HG02610 (cell line): Measurements from ENCODE around the gene ANO6.
"Not testable (repeated sequence)": the region's sequence is repeated elsewhere in the genome, so short reads cannot be mapped to it uniquely, and the experiment has no call there.

ENCODE experiments used
- ATAC-seq: cut with Tn5 transposase; IDR thresholded peaks from one replicate; pipeline ENCODE4 v1.9.1; 2021; ENCODE audit warnings: mild to moderate bottlenecking, moderate library complexity; ENCODE audit not compliant: unreplicated experiment

The ANO6 gene

GRCh38 chr12:45389426-45389825 lies 173.5 kb downstream of the ANO6 start:
- ATAC-seq, result no peak

DNA sequence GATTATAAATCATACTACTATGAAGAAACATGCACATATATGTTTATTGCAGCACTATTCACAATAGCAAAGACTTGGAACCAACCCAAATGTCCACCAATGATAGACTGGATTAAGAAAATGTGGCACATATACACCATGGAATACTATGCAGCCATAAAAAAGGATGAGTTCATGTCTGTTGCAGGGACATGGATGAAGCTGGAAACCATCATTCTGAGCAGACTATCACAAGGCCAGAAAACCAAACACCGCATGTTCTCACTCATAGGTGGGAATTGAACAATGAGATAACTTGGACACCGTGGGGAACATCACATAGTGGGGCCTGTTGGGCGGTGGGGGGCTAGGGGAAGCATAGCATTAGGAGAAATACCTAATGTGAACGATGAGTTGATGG lies 181.6 kb downstream of the ANO6 start:
- ATAC-seq, result not testable (repeated sequence)

GRCh38 chr12:45398552-45398951 lies 182.7 kb downstream of the ANO6 start:
- ATAC-seq, result no peak

GRCh38 chr12:45400991-45401390 lies 185.1 kb downstream of the ANO6 start:
- no peak for ATAC-seq

GRCh38 chr12:45402288-45402687 lies 186.4 kb downstream of the ANO6 start:
- ATAC-seq, result no peak

DNA sequence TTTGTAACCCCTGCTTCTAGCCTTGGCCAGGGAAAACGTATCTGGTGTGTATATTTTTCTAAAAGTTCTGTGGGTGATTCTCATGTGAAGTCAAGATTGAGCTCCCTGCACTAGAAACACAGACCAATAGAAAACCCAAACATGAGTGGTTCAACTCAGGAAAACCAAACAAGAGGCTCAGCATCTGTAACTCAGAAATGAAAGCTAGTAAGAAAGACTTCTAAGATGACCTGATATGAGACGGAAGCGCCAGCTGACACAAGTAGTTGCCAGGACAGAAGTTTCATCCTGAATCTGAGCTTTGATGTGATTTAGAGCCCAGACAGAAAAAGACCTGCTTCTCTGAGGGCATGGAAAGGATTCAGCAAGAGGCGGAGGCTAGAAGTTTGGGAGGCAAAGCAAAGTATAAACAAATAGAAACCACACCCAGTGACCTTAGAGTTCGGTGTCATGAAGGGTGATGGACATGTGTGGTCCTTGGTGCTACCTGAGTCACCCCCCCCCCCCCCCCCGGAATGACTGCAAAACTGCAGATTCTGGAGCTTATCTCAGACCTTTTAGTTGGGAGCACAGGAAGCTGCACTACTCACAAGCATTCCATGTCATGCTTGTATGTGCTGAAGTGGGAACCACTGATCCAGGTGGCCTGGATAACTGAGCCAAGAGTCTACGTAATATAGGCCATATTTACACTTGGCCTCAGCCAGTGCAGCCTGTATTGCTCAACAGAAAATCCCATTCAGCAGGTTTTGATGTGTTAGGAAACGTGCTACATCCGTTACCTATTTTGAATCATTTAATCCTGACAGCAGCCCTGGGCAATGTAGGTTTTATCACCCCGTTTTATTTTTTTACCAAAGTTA lies 191.3 kb downstream of the ANO6 start:
- peak; percentile 29 for ATAC-seq

GRCh38 chr12:45407981-45408728 lies 192.3 kb downstream of the ANO6 start:
- ATAC-seq, result no peak

GRCh38 chr12:45408729-45409114 lies 192.8 kb downstream of the ANO6 start:
- ATAC-seq, result no peak

DNA sequence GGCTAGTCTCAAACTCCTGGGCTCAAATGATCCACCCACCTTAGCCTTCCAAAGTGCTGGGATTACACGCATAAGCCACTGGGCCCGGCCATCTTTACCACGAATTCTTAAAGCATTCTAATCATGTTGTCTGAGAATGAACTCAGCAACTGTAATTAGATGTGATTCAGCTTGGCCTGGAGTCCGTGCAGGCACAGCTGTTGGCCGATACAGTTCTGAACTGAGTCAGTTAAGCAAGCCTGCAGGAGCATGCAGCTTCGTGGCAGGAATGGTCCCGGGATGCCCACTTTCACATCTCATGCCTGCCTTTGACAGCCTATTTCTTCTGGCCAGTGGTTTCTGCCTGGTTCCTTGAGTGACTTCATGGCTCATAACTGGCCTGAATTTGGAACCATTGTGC lies 194.1 kb downstream of the ANO6 start:
- no peak for ATAC-seq

GRCh38 chr12:45411626-45412025 lies 195.7 kb downstream of the ANO6 start:
- ATAC-seq, result no peak

DNA sequence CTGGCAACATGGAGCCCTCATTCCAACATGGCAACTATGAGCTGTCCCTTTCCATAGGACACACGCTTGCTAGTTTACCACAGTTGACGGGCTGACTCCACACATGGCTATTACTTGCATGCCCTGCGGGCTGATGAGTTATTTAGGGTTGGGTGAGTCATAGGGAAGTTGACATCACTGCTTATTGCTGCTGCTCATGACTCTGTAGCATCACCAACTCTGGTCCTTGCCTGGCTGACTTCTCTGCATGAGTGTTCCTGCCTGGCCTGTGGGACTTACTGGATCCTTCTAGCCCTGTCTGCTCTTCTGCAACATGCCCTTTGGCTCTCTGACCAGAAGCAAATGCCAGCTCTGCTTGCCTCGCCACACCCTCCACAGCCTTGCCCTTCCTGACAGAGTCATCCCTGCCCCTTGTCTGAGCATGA lies 199.5 kb downstream of the ANO6 start:
- ATAC-seq, result peak; percentile 99

- no peak for ATAC-seq
Measured at GRCh38 chr12:45416126-45416525, 200.2 kb downstream of the ANO6 start.

GRCh38 chr12:45418520-45418919 lies 202.6 kb downstream of the ANO6 start:
- ATAC-seq, result no peak

- no peak for ATAC-seq
Measured at GRCh38 chr12:45419317-45419814, 203.5 kb downstream of the ANO6 start.

- no peak for ATAC-seq
Measured at GRCh38 chr12:45421736-45422135, 205.8 kb downstream of the ANO6 start.

GRCh38 chr12:45423931-45424330 lies 208.0 kb downstream of the ANO6 start:
- no peak for ATAC-seq

GRCh38 chr12:45425426-45425825 lies 209.5 kb downstream of the ANO6 start:
- ATAC-seq, result no peak

GRCh38 chr12:45426294-45426693 lies 210.4 kb downstream of the ANO6 start:
- no peak for ATAC-seq

DNA sequence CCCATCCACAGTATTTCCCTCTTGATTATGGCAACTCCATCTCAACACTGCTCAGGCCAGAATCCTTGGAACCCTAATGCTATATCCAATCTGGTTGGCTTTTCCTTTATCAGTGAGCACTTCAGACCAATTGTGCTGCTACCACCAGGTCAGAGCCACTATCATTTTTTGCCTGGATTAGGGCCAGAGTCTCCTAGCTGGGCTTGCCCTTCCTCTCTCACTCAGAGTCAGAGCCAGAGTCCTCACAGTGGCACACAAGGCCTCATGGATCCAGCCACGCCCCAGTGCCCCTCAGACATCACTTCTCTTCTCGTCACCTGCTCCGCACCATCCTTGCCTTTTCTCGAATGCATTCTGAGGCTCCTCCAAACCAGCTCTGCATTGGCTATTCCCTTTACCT lies 211.1 kb downstream of the ANO6 start:
- ATAC-seq, result no peak

DNA sequence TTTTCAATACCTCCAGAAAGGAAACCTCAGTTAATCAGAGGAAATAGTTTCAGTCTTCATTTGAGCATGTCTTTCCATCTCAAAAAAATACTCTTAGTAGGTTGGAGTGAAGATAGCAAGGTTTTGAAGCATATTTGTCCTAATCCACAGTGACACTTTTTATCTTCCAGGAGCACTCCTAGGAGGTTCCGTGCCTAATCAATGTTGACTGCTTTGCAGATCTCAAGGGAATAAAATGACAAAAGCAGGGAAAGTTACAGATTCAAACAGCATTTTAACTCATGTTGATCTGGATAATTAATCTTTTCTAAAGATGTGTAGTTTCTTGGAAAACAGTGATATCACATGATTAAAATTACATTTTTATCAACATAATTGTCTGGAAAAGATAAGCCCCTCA lies 213.9 kb downstream of the ANO6 start:
- no peak for ATAC-seq

DNA sequence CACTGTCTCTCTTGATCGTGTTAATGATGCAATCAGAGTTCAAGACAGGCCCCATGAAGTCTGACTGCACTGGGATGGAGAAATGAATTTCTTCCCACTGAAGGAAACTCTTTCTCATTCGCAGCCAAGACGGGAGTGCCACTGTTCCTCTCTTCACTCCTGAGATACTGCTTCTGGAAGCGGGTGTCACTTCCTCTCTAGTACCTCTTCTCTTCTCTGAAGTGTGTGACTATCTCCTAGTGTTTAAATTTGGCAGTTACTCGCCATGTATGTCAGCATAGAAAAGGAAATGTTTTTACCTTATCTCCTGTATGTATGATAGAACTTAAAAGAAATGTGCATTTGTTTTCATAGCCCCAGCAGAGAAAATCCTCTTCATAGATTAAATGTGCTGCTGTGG lies 215.2 kb downstream of the ANO6 start:
- no peak for ATAC-seq

DNA sequence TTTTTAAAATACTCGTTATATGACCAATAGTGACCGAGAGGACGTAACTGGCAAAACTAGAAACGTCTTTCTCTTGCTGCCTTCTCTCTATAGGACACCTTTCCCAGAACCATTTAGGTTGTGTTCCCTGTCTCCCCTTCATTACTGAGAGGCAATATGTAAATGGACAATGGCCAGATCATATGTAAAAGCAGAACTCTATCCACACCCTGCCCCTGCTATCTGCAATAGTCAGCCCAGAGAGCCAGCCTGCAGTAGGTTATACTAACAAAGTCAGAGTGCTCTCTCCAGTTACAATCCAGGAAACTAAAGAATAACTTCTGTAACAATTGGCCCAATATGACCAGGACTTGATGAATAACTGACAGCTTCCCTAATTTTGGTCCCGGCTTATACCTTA lies 216.8 kb downstream of the ANO6 start:
- no peak for ATAC-seq
